HCT116 (cell line): ENCODE results near the gene NCOA1. TPM values are rescaled to one million over a fixed set of nuclear protein-coding genes. Genes with fewer than 3 reads are reported as not detected.

Experiments
- ATAC-seq: fragments of 200-7000 bp; cut with Tn5 transposase; 2 replicates; pipeline ENCODE4 v1.9.1; 2020; ENCODE audit warnings: mild to moderate bottlenecking, moderate library complexity
- BruUV-seq: library from RNA; stranded (reverse); fragments of 400-500 nt; replicated peaks from 2 replicates; lab custom pipeline; 2021; lab: Mats Ljungman, UMichigan
- CTCF ChIA-PET: fragments of 300-600 bp; sonication (Branson Sonifier 250); formaldehyde crosslinking; loops from one replicate; lab custom pipeline; 2021; ENCODE audit warnings: antibody characterized with exemption; lab: Charles Lee
- POLR2A ChIA-PET: fragments of 300-600, 350-600 bp; sonication (Branson Sonifier 250); formaldehyde crosslinking; loops from one replicate; lab custom pipeline; 2021; ENCODE audit warnings: antibody characterized with exemption; lab: Charles Lee
- RAD21 ChIA-PET, 2 experiments: fragments of 300-600 bp; sonication (Branson Sonifier 250); formaldehyde crosslinking; loops; one replicate each; lab custom pipeline; 2023; ENCODE audit warnings: low total read pairs in 2 of 2; ENCODE audit not compliant: uncharacterized antibody in 2 of 2, unreplicated experiment in 2 of 2, low non-redundant PET in 1 of 2; lab: Charles Lee
- DNase-seq: peaks from one replicate; pipeline ENCODE4 v3.0.0-alpha.2; 2010; ENCODE audit warnings: low read depth, low spot score
- H2AFZ ChIP-seq: fragments of 200-600 bp; shearing (Covaris generic), sonication (generic); 2 replicates; pipeline ENCODE4 v1.6.1; 2017; ENCODE audit warnings: low read depth, mixed run types, mixed read lengths, antibody characterized with exemption, low read length; ENCODE audit not compliant: poor library complexity, severe bottlenecking
- H3K27ac ChIP-seq: 2 replicates; pipeline ENCODE4 v1.5.1; 2012; ENCODE audit warnings: low read depth, low read length
- H3K27me3 ChIP-seq: fragments of 200-600 bp; sonication (generic); 2 replicates; pipeline ENCODE4 v1.6.1; 2016; ENCODE audit warnings: mixed run types, low read length, mixed read lengths; ENCODE audit not compliant: insufficient read depth
- H3K36me3 ChIP-seq, 2 experiments: fragments of 200-500 bp in 1 of 2; fragments of 200-600 bp in 1 of 2; sonication (Bioruptor generic) in 1 of 2; sonication (generic) in 1 of 2; 2 replicates each; pipeline versions ENCODE4 v1.5.1 to v1.6.1; 2014 to 2016; ENCODE audit warnings: low read length in 2 of 2, inconsistent platforms in 1 of 2, mixed read lengths in 1 of 2, mixed run types in 1 of 2; ENCODE audit not compliant: insufficient read depth in 2 of 2, control insufficient read depth in 1 of 2
- H3K4me1 ChIP-seq, 2 experiments: fragments of 200-600 bp in 1 of 2; sonication (generic) in 1 of 2; 2 replicates each; pipeline versions ENCODE4 v1.5.1 to v1.6.1; 2012 to 2017; ENCODE audit warnings: low read length in 2 of 2, inconsistent platforms in 1 of 2, mild to moderate bottlenecking in 1 of 2, mixed read lengths in 1 of 2, mixed run types in 1 of 2, moderate library complexity in 1 of 2; ENCODE audit not compliant: insufficient read depth in 2 of 2, control insufficient read depth in 1 of 2
- H3K4me2 ChIP-seq: fragments of 200-600 bp; sonication (generic); 2 replicates; pipeline ENCODE4 v1.6.1; 2017; ENCODE audit warnings: mixed run types, low read length, mixed read lengths
- H3K4me3 ChIP-seq, 2 experiments: fragments of 200-600 bp in 1 of 2; sonication (generic) in 1 of 2; replicated peaks in 1 of 2; 2 replicates each; pipeline ENCODE4 v1.5.1; 2011 to 2016; ENCODE audit warnings: low read length in 2 of 2, control low read depth in 1 of 2, low read depth in 1 of 2, mild to moderate bottlenecking in 1 of 2, mixed read lengths in 1 of 2, mixed run types in 1 of 2
- H3K79me2 ChIP-seq: fragments of 200-600 bp; sonication (generic); 2 replicates; pipeline ENCODE4 v1.6.1; 2017; ENCODE audit warnings: mild to moderate bottlenecking, mixed run types, low read length, moderate library complexity, mixed read lengths; ENCODE audit not compliant: insufficient read depth
- H3K9ac ChIP-seq: fragments of 200-600 bp; sonication (generic); 2 replicates; pipeline ENCODE4 v1.6.1; 2016; ENCODE audit warnings: low read length, mixed read lengths
- H3K9me2 ChIP-seq: fragments of 200-600 bp; sonication (generic), shearing (Covaris generic); 2 replicates; pipeline ENCODE4 v1.6.1; 2017; ENCODE audit warnings: mixed run types, mild to moderate bottlenecking, moderate library complexity; ENCODE audit not compliant: insufficient read depth
- H3K9me3 ChIP-seq, 2 experiments: fragments of 200-500 bp in 1 of 2; fragments of 200-600 bp in 1 of 2; sonication (Bioruptor generic) in 1 of 2; sonication (generic) in 1 of 2; 2 replicates each; pipeline ENCODE4 v1.6.1; 2014 to 2017; ENCODE audit warnings: low read length in 2 of 2, mixed read lengths in 2 of 2, inconsistent platforms in 1 of 2, low read depth in 1 of 2, mild to moderate bottlenecking in 1 of 2, mixed run types in 1 of 2, moderate library complexity in 1 of 2; ENCODE audit not compliant: control insufficient read depth in 1 of 2, insufficient read depth in 1 of 2
- H4K20me1 ChIP-seq: fragments of 200-600 bp; sonication (generic), shearing (Covaris generic); 2 replicates; pipeline ENCODE4 v1.6.1; 2017; ENCODE audit warnings: mixed run types, mild to moderate bottlenecking, moderate library complexity; ENCODE audit not compliant: insufficient read depth
- CBX3 ChIP-seq: IDR thresholded peaks from 2 replicates; pipeline ENCODE4 v1.6.1; 2012; ENCODE audit warnings: low read depth
- EGR1 ChIP-seq: IDR thresholded peaks from 2 replicates; pipeline ENCODE4 v1.6.1; 2012; ENCODE audit warnings: low read depth
- EZH2 ChIP-seq: fragments of 200-600 bp; sonication (generic); IDR thresholded peaks from 2 replicates; pipeline ENCODE4 v1.6.1; 2017; ENCODE audit warnings: antibody characterized with exemption, mixed run types
- EZH2phosphoT487 ChIP-seq: fragments of 200-600 bp; IDR thresholded peaks from 2 replicates; pipeline ENCODE4 v1.6.1; 2018; ENCODE audit warnings: antibody characterized with exemption, borderline replicate concordance
- POLR2A ChIP-seq: IDR thresholded peaks from 2 replicates; pipeline ENCODE4 v1.7.0; 2011; ENCODE audit warnings: borderline replicate concordance; ENCODE audit not compliant: insufficient read depth, insufficient read length; ENCODE audit errors: extremely low read depth
- POLR2AphosphoS5 ChIP-seq: IDR thresholded peaks from 2 replicates; pipeline ENCODE4 v1.6.1; 2011; ENCODE audit warnings: mild to moderate bottlenecking, low read depth, low read length, moderate library complexity
- SP1 ChIP-seq: IDR thresholded peaks from 2 replicates; pipeline ENCODE4 v1.6.1; 2012; ENCODE audit warnings: low read depth
- SRF ChIP-seq: IDR thresholded peaks from 2 replicates; pipeline ENCODE4 v1.6.1; 2012; ENCODE audit warnings: low read depth
- ZBTB33 ChIP-seq: IDR thresholded peaks from 2 replicates; pipeline ENCODE4 v1.6.1; 2011; ENCODE audit warnings: mild to moderate bottlenecking, low read length, moderate library complexity; ENCODE audit not compliant: insufficient replicate concordance; ENCODE audit errors: extremely low read depth
- ZFX ChIP-seq: fragments of 450-650 bp; IDR thresholded peaks from 2 replicates; pipeline ENCODE4 v1.6.1; 2017
- intact Hi-C: fragments of 100-400 bp; cut with micrococcal nuclease; formaldehyde crosslinking; loops from 2 replicates; pipeline ENCODE4 v1.10.0; 2022
- total RNA-seq: library from RNA; stranded (reverse); gene quantifications from one replicate; pipeline ENCODE4 v1.2.1, GENCODE V29; 2021; ENCODE audit not compliant: unreplicated experiment
- TF ChIP-seq, protein P1 (sequence below), 3 experiments: fragments of 200-600 bp in 1 of 3; sonication (generic) in 1 of 3; IDR thresholded peaks in 2 of 3; conservative IDR thresholded peaks in 1 of 3; 2 replicates each; pipeline ENCODE4 v1.5.1; 2012 to 2017; ENCODE audit warnings: low read depth in 2 of 3, low read length in 2 of 3, antibody characterized with exemption in 1 of 3, borderline replicate concordance in 1 of 3, control low read depth in 1 of 3, mild to moderate bottlenecking in 1 of 3, mixed read lengths in 1 of 3, mixed run types in 1 of 3, moderate library complexity in 1 of 3; ENCODE audit not compliant: insufficient read depth in 1 of 3

NCOA1 gene
- total RNA-seq, 1 experiment from 2014 or later, result 10.4 TPM

- Histone ChIP-seq H3K4me1 (no peaks in the 10 kb centered on the region), H4K20me1 (no peaks in the 10 kb centered on the region), H3K4me3 (no peak overlapping the region), H3K9ac (no peak overlapping the region), H3K27ac (no peak overlapping the region), H3K9me3 (no peaks in the 10 kb centered on the region), H3K4me2 (no peak overlapping the region), H3K79me2 (no peaks in the 10 kb centered on the region), H3K27me3 (no peaks in the 10 kb centered on the region), H3K36me3 (no peaks in the 10 kb centered on the region), H2AFZ (no peak overlapping the region), H3K9me2 (no peaks in the 10 kb centered on the region)
- POLR2A ChIA-PET, result no interaction called here
- DNase-seq (no peak), ATAC-seq (no peak)
- intact Hi-C loops, result no loop called here
- CTCF ChIA-PET, result no interaction called here
- no TSS peak for BruUV-seq
- no peak for TF ChIP-seq SP1
- TF ChIP-seq EGR1, result no peak
- no peak for TF ChIP-seq ZFX
- no peak for TF ChIP-seq EZH2
- TF ChIP-seq ZBTB33, result no peak
- no peak for TF ChIP-seq CBX3
- TF ChIP-seq POLR2A, result no peak
- no peak for TF ChIP-seq SRF
- RAD21 ChIA-PET, result no interaction called here
Measured at GRCh38 chr2:24576146-24576545, 85.1 kb downstream of the NCOA1 start.

- Histone ChIP-seq H3K36me3 (no peaks in the 10 kb centered on the region), H3K4me1 (no peaks in the 10 kb centered on the region), H3K79me2 (no peaks in the 10 kb centered on the region), H3K4me2 (no peak overlapping the region), H3K27ac (no peak overlapping the region), H3K4me3 (no peak overlapping the region), H3K9ac (no peak overlapping the region), H3K9me3 (no peaks in the 10 kb centered on the region), H2AFZ (no peak overlapping the region), H3K27me3 (no peaks in the 10 kb centered on the region), H3K9me2 (no peaks in the 10 kb centered on the region), H4K20me1 (no peaks in the 10 kb centered on the region)
- intact Hi-C loops, result no loop called here
- no peak for ATAC-seq
- no peak for DNase-seq
- TF ChIP-seq, protein P1, sequence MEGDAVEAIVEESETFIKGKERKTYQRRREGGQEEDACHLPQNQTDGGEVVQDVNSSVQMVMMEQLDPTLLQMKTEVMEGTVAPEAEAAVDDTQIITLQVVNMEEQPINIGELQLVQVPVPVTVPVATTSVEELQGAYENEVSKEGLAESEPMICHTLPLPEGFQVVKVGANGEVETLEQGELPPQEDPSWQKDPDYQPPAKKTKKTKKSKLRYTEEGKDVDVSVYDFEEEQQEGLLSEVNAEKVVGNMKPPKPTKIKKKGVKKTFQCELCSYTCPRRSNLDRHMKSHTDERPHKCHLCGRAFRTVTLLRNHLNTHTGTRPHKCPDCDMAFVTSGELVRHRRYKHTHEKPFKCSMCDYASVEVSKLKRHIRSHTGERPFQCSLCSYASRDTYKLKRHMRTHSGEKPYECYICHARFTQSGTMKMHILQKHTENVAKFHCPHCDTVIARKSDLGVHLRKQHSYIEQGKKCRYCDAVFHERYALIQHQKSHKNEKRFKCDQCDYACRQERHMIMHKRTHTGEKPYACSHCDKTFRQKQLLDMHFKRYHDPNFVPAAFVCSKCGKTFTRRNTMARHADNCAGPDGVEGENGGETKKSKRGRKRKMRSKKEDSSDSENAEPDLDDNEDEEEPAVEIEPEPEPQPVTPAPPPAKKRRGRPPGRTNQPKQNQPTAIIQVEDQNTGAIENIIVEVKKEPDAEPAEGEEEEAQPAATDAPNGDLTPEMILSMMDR (IDR thresholded peaks at IDR 0.05 in 2 of 3, conservative IDR thresholded peaks at IDR 0.05 in 1 of 3; ENCODE audit: borderline replicate concordance in 1 of 3, insufficient read depth in 1 of 3, low read depth in 2 of 3, low read length in 2 of 3), result no peak
- TF ChIP-seq POLR2AphosphoS5 (no peak), EZH2phosphoT487 (no peak)
- ChIA-PET POLR2A (no interaction called here), CTCF (no interaction called here), RAD21 (no interaction called here)
- BruUV-seq, result no TSS peak
Measured at GRCh38 chr2:24576617-24577016, 85.6 kb downstream of the NCOA1 start.
